Measurements from ENCODE around the gene RNF8. TPM values are rescaled to one million over a fixed set of nuclear protein-coding genes. Genes with fewer than 3 reads are reported as not detected.

RNF8 gene
- total and polyA plus RNA-seq, 2 donors = 12.5 to 16.9 TPM

GRCh38 chr6:37381579-37381978, 27.8 kb downstream of the RNF8 start:
- Histone ChIP-seq H3K36me3 (ENCODE audit: control insufficient read depth in 2 of 2, insufficient read depth in 2 of 2, low read length in 1 of 2) (peaks cover 8 to 48% of the 10 kb centered on the region in 2 donors), H3K27me3 (ENCODE audit: control insufficient read depth in 2 of 2, insufficient read depth in 1 of 2, low read length in 1 of 2) (no peaks in the 10 kb centered on the region), H3K4me1 (ENCODE audit: control insufficient read depth in 2 of 2, insufficient read depth in 2 of 2, low read length in 2 of 2) (no peaks in the 10 kb centered on the region), H3K4me3 (ENCODE audit: low read length in 2 of 2) (no peak overlapping the region), H3K9me3 (ENCODE audit: control insufficient read depth in 2 of 2, insufficient read depth in 1 of 2, low read length in 1 of 2) (no peaks in the 10 kb centered on the region), H3K27ac (ENCODE audit: low read depth in 1 of 2, low read length in 1 of 2) (no peak overlapping the region)
- WGBS = 51% methylated on average over 2 of the region's 2 CpGs
- peak; percentile 27 to 77 (median 50) for DNase-seq (ENCODE audit: low read depth in 6 of 9, low spot score in 9 of 9)

GRCh38 chr6:37382994-37383765, 29.4 kb downstream of the RNF8 start:
- WGBS = 100% methylated on average over 1 of the region's 1 CpG
- Histone ChIP-seq H3K36me3 (ENCODE audit: control insufficient read depth in 2 of 2, insufficient read depth in 2 of 2, low read length in 1 of 2) (peaks cover 13 to 62% of the 10 kb centered on the region in 2 donors), H3K4me1 (ENCODE audit: control insufficient read depth in 2 of 2, insufficient read depth in 2 of 2, low read length in 2 of 2) (no peaks in the 10 kb centered on the region), H3K27ac (ENCODE audit: low read depth in 1 of 2, low read length in 1 of 2) (no peak overlapping the region), H3K27me3 (ENCODE audit: control insufficient read depth in 2 of 2, insufficient read depth in 1 of 2, low read length in 1 of 2) (no peaks in the 10 kb centered on the region), H3K4me3 (ENCODE audit: low read length in 2 of 2) (no peak overlapping the region), H3K9me3 (ENCODE audit: control insufficient read depth in 2 of 2, insufficient read depth in 1 of 2, low read length in 1 of 2) (no peaks in the 10 kb centered on the region)
- DNase-seq (ENCODE audit: low read depth in 6 of 9, low spot score in 9 of 9) = peak in 1 of 9 donors; percentile 18

- no peaks in the 10 kb centered on the region for H3K9me3 ChIP-seq (ENCODE audit: control insufficient read depth in 2 of 2, insufficient read depth in 1 of 2, low read length in 1 of 2)
- H3K27me3 ChIP-seq (ENCODE audit: control insufficient read depth in 2 of 2, insufficient read depth in 1 of 2, low read length in 1 of 2) = no peaks in the 10 kb centered on the region
- H3K36me3 ChIP-seq (ENCODE audit: control insufficient read depth in 2 of 2, insufficient read depth in 2 of 2, low read length in 1 of 2) = peaks cover 33 to 54% of the 10 kb centered on the region in 2 donors
- no peaks in the 10 kb centered on the region for H3K4me1 ChIP-seq (ENCODE audit: control insufficient read depth in 2 of 2, insufficient read depth in 2 of 2, low read length in 2 of 2)
- no peak for DNase-seq (ENCODE audit: low read depth in 6 of 9, low spot score in 9 of 9)
- no peak overlapping the region for H3K4me3 ChIP-seq (ENCODE audit: low read length in 2 of 2)
- no peak overlapping the region for H3K27ac ChIP-seq (ENCODE audit: low read depth in 1 of 2, low read length in 1 of 2)
These were observed 34.8 kb downstream of the RNF8 start for GRCh38 chr6:37388578-37388977.

- Histone ChIP-seq H3K9me3 (ENCODE audit: control insufficient read depth in 2 of 2, insufficient read depth in 1 of 2, low read length in 1 of 2) (no peaks in the 10 kb centered on the region), H3K27me3 (ENCODE audit: control insufficient read depth in 2 of 2, insufficient read depth in 1 of 2, low read length in 1 of 2) (no peaks in the 10 kb centered on the region), H3K36me3 (ENCODE audit: control insufficient read depth in 2 of 2, insufficient read depth in 2 of 2, low read length in 1 of 2) (peaks cover 31 to 51% of the 10 kb centered on the region in 2 donors), H3K4me1 (ENCODE audit: control insufficient read depth in 2 of 2, insufficient read depth in 2 of 2, low read length in 2 of 2) (no peaks in the 10 kb centered on the region), H3K27ac (ENCODE audit: low read depth in 1 of 2, low read length in 1 of 2) (no peak overlapping the region), H3K4me3 (ENCODE audit: low read length in 2 of 2) (no peak overlapping the region)
- 98% methylated on average over 3 of the region's 3 CpGs for WGBS
- no peak for DNase-seq (ENCODE audit: low read depth in 6 of 9, low spot score in 9 of 9)
These were observed 36.1 kb downstream of the RNF8 start for GRCh38 chr6:37389857-37390256.

GRCh38 chr6:37391120-37391519, 37.3 kb downstream of the RNF8 start:
- Histone ChIP-seq H3K4me1 (ENCODE audit: control insufficient read depth in 2 of 2, insufficient read depth in 2 of 2, low read length in 2 of 2) (no peaks in the 10 kb centered on the region), H3K27ac (ENCODE audit: low read depth in 1 of 2, low read length in 1 of 2) (no peak overlapping the region), H3K36me3 (ENCODE audit: control insufficient read depth in 2 of 2, insufficient read depth in 2 of 2, low read length in 1 of 2) (peaks cover 34 to 49% of the 10 kb centered on the region in 2 donors), H3K27me3 (ENCODE audit: control insufficient read depth in 2 of 2, insufficient read depth in 1 of 2, low read length in 1 of 2) (no peaks in the 10 kb centered on the region), H3K4me3 (ENCODE audit: low read length in 2 of 2) (no peak overlapping the region), H3K9me3 (ENCODE audit: control insufficient read depth in 2 of 2, insufficient read depth in 1 of 2, low read length in 1 of 2) (no peaks in the 10 kb centered on the region)
- no peak for DNase-seq (ENCODE audit: low read depth in 6 of 9, low spot score in 9 of 9)
- 92% methylated on average over 2 of the region's 2 CpGs for WGBS

- Histone ChIP-seq H3K27me3 (ENCODE audit: control insufficient read depth in 2 of 2, insufficient read depth in 1 of 2, low read length in 1 of 2) (no peaks in the 10 kb centered on the region), H3K4me3 (ENCODE audit: low read length in 2 of 2) (no peak overlapping the region), H3K36me3 (ENCODE audit: control insufficient read depth in 2 of 2, insufficient read depth in 2 of 2, low read length in 1 of 2) (peaks cover 29 to 35% of the 10 kb centered on the region in 2 donors), H3K4me1 (ENCODE audit: control insufficient read depth in 2 of 2, insufficient read depth in 2 of 2, low read length in 2 of 2) (no peaks in the 10 kb centered on the region), H3K27ac (ENCODE audit: low read depth in 1 of 2, low read length in 1 of 2) (no peak overlapping the region), H3K9me3 (ENCODE audit: control insufficient read depth in 2 of 2, insufficient read depth in 1 of 2, low read length in 1 of 2) (no peaks in the 10 kb centered on the region)
- DNase-seq (ENCODE audit: low read depth in 6 of 9, low spot score in 9 of 9) = no peak
- 97% methylated on average over 1 of the region's 1 CpG for WGBS
These were observed 39.0 kb downstream of the RNF8 start for GRCh38 chr6:37392821-37393220.

- Histone ChIP-seq H3K4me3 (ENCODE audit: low read length in 2 of 2) (no peak overlapping the region), H3K27me3 (ENCODE audit: control insufficient read depth in 2 of 2, insufficient read depth in 1 of 2, low read length in 1 of 2) (no peaks in the 10 kb centered on the region), H3K9me3 (ENCODE audit: control insufficient read depth in 2 of 2, insufficient read depth in 1 of 2, low read length in 1 of 2) (no peaks in the 10 kb centered on the region), H3K27ac (ENCODE audit: low read depth in 1 of 2, low read length in 1 of 2) (no peak overlapping the region), H3K36me3 (ENCODE audit: control insufficient read depth in 2 of 2, insufficient read depth in 2 of 2, low read length in 1 of 2) (peaks cover 23 to 28% of the 10 kb centered on the region in 2 donors), H3K4me1 (ENCODE audit: control insufficient read depth in 2 of 2, insufficient read depth in 2 of 2, low read length in 2 of 2) (no peaks in the 10 kb centered on the region)
- 96% methylated on average over 1 of the region's 1 CpG for WGBS
- DNase-seq (ENCODE audit: low read depth in 6 of 9, low spot score in 9 of 9) = no peak
These were observed 39.7 kb downstream of the RNF8 start for GRCh38 chr6:37393381-37393929.

- no peak for DNase-seq (ENCODE audit: low read depth in 6 of 9, low spot score in 9 of 9)
- no peaks in the 10 kb centered on the region for H3K4me1 ChIP-seq (ENCODE audit: control insufficient read depth in 2 of 2, insufficient read depth in 2 of 2, low read length in 2 of 2)
- H3K27ac ChIP-seq (ENCODE audit: low read depth in 1 of 2, low read length in 1 of 2) = no peak overlapping the region
- H3K4me3 ChIP-seq (ENCODE audit: low read length in 2 of 2) = no peak overlapping the region
- H3K27me3 ChIP-seq (ENCODE audit: control insufficient read depth in 2 of 2, insufficient read depth in 1 of 2, low read length in 1 of 2) = no peaks in the 10 kb centered on the region
- H3K9me3 ChIP-seq (ENCODE audit: control insufficient read depth in 2 of 2, insufficient read depth in 1 of 2, low read length in 1 of 2) = no peaks in the 10 kb centered on the region
- 98% methylated on average over 4 of the region's 4 CpGs for WGBS
- H3K36me3 ChIP-seq (ENCODE audit: control insufficient read depth in 2 of 2, insufficient read depth in 2 of 2, low read length in 1 of 2) = peaks cover 6 to 10% of the 10 kb centered on the region in 2 donors
These were observed 42.9 kb downstream of the RNF8 start for GRCh38 chr6:37396571-37397180.

GRCh38 chr6:37399131-37399530, 45.3 kb downstream of the RNF8 start:
- Histone ChIP-seq H3K27ac (ENCODE audit: low read depth in 1 of 2, low read length in 1 of 2) (no peak overlapping the region), H3K4me1 (ENCODE audit: control insufficient read depth in 2 of 2, insufficient read depth in 2 of 2, low read length in 2 of 2) (no peaks in the 10 kb centered on the region), H3K4me3 (ENCODE audit: low read length in 2 of 2) (no peak overlapping the region), H3K27me3 (ENCODE audit: control insufficient read depth in 2 of 2, insufficient read depth in 1 of 2, low read length in 1 of 2) (no peaks in the 10 kb centered on the region), H3K9me3 (ENCODE audit: control insufficient read depth in 2 of 2, insufficient read depth in 1 of 2, low read length in 1 of 2) (no peaks in the 10 kb centered on the region), H3K36me3 (ENCODE audit: control insufficient read depth in 2 of 2, insufficient read depth in 2 of 2, low read length in 1 of 2) (peaks cover 3 to 4% of the 10 kb centered on the region in 2 donors)
- DNase-seq (ENCODE audit: low read depth in 6 of 9, low spot score in 9 of 9) = no peak

All from thymus (tissue), 11 donors.